HL-60/S4 treated with retinoic acid at 250 ng/mL for 4 days and 3 days (cell line): ENCODE measurements around the gene ITGA3.

Experiments used
- in situ Hi-C: fragments of 300-500 bp; cut with MboI; formaldehyde crosslinking; loops from 2 replicates; pipeline ENCODE4 v1.7.0; 2022; ENCODE audit warnings: low sequenced_read_pairs

Gene ITGA3

DNA sequence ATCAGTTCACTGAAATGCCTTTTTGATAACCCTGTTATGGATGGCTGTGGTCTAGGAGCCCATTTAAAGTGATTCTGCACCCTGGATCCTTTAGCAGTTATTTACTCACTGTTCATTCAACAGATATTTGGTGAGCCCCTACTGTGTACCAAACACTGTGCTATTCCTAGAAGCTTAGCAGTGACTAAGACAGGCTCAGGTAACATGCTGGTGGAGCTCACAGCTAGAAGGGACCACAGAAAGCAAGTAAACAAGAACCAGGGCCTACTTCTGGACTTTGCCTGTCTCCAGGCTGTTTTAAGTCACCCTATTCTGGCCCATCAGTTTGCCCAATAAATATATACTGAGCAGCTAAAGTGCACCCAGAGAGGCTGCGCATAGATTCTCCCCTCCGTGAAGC is 11.1 kb downstream of the ITGA3 start:
- in situ Hi-C loops, result no loop called here

DNA sequence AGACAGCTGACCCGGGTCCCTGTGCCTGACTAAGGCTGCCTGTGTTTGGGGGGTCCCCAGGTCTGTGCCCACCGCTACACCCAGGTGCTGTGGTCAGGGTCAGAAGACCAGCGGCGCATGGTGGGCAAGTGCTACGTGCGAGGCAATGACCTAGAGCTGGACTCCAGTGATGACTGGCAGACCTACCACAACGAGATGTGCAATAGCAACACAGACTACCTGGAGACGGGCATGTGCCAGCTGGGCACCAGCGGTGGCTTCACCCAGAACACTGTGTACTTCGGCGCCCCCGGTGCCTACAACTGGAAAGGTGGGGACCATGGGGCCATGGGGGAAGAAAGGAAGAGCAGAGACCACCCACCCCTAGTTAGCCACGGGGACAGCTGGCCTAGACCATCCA is 12.1 kb downstream of the ITGA3 start:
- in situ Hi-C loops, result no loop called here

DNA sequence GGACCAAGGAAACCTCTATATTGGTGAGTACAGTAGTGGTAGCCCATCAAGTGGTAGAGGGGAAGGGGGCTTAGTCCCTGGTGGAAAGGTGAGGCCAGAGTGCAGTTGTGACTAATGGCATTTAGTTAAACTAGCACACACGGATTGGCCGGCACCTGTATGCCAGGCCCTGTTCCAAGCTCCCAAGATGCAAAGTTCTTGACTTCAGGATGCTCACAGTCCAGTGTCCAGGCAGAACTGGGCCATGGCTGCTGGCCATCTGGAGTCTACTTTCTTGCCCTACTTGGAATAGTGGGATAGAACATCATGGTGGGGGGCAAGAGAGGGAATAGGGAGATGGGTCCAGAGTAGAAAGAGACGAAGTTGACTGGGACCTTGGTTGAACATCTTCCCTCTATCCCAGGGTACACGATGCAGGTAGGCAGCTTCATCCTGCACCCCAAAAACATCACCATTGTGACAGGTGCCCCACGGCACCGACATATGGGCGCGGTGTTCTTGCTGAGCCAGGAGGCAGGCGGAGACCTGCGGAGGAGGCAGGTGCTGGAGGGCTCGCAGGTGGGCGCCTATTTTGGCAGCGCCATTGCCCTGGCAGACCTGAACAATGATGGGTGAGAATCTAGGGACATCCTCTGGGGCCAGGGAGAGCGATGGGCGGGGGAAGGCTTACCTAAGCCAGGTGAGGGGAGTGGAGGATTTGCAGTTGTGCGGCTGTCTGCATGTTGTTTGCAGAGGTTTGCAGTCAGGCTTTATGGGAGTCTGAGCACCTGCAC is 15.2 kb downstream of the ITGA3 start:
- in situ Hi-C loops, result no loop called here

DNA sequence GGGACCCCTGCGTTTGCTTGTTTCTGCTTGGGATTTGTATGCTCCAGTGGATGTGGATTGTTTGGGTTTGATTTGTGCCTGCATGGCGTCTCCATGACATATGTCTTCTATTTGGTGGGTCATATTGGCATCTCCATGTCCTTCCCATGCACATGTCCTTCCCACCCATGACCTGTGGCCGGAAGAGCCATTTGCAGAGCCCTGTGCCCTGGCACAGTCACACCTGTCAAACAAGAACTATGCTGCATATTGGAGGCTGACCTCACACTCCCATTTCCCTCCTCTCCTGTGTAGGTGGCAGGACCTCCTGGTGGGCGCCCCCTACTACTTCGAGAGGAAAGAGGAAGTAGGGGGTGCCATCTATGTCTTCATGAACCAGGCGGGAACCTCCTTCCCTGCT is 15.8 kb downstream of the ITGA3 start:
- in situ Hi-C loops, result no loop called here

DNA sequence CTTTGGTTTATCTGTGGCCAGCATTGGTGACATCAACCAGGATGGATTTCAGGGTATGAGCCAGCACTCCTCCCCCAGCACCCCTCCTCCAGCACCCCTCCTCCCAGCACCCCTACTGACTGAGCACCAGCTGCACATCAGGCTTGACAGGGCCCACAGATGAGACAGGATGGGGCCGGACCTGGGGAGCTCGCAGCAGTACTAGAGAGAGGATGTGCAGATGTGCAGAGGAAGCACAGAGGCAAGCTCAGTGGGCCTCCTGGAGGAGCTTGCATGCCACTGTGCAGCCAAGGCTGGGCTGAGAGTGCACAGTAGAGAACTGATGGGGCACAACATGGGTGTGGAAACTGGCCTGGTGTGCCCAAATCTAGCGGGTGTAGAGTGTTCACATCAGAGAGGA is 16.2 kb downstream of the ITGA3 start:
- in situ Hi-C loops, result no loop called here

DNA sequence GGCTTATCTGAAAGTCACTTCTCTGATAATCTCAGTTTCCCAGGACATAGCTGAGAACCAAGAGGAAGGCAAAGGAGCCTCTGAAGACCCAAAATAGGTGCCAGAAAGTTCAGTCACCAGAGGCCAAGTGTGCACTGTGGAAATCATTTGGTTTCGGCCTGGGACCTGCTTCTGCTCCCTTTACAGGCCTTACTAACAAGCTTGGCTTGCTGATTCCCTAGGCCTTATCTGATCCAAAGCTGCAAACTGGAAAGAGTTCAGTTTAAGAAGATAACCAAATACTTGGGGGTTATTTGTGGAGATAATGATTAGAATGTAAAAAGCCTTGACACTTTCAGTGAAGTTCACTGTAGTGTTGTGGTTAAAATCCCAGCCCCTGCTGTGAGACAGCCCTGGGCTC is 17.0 kb downstream of the ITGA3 start:
- in situ Hi-C loops, result no loop called here

DNA sequence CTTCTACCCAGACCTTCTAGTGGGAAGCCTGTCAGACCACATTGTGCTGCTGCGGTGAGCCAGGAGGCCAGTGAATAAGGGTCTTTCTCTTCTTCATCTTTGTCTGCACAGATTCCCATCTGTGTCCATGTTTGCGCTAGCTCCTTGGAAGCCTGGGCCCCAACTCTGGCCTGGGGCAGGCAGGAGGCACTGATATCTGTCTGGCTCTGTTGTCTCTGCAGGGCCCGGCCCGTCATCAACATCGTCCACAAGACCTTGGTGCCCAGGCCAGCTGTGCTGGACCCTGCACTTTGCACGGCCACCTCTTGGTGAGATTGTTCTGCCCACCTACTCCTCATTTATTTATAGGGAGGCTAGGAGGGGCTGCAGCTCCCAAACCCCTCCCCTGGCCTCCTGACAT is 18.3 kb downstream of the ITGA3 start:
- in situ Hi-C loops, result no loop called here

DNA sequence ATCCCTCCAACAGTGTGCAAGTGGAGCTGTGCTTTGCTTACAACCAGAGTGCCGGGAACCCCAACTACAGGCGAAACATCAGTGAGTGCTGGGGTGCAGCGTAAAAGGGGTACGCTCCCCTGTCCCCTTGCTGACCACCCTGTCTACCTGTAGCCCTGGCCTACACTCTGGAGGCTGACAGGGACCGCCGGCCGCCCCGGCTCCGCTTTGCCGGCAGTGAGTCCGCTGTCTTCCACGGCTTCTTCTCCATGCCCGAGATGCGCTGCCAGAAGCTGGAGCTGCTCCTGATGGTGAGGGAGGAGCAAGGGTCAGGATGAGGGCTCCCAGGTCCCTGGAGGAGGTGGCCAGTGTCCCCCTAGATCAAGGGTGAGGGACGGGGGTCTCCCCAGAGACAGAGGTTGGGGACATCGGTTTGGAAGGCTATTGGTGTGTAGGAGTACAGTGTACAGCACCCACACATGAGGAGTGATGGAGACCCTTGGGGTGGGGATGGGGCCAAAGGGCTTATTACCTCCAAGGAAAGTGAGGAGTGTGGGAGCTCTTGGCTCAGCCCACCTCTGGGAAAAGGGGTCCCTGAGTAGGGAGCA is 19.6 kb downstream of the ITGA3 start:
- in situ Hi-C loops, result no loop called here

DNA sequence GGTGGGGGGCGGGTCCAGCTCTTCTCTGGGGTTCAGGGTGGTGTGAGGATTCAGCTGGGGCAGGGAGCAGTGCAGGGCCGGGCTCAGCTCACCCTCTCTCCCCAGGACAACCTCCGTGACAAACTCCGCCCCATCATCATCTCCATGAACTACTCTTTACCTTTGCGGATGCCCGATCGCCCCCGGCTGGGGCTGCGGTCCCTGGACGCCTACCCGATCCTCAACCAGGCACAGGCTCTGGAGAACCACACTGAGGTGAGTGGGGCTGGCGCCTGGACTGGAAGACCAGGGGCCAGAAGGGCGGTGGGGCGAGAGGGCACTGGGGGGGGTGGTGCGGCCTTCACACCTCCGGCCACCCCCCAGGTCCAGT is 20.3 kb downstream of the ITGA3 start:
- in situ Hi-C loops, result no loop called here

DNA sequence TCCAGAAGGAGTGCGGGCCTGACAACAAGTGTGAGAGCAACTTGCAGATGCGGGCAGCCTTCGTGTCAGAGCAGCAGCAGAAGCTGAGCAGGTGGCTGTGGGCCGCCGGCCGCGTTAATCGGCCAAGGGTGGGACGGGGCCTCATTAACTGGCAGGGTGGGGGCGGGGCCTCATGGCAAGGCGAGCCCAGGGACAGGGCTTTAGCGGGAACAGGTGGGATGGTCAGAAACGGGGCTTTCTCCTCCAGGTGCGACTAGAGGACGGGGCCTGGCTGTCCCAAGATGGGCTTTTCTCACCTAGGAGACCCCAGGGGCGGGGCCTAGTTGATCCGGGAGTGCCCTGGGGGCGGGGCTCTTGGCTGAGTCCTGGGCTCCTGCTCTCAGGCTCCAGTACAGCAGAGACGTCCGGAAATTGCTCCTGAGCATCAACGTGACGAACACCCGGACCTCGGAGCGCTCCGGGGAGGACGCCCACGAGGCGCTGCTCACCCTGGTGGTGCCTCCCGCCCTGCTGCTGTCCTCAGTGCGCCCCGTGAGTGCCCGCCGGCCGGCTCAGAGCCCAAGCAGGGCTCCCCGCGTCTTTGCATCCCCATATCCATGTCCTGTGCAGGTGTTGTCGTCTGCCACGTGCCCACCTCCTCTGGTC is 20.8 kb downstream of the ITGA3 start:
- in situ Hi-C loops, result no loop called here

DNA sequence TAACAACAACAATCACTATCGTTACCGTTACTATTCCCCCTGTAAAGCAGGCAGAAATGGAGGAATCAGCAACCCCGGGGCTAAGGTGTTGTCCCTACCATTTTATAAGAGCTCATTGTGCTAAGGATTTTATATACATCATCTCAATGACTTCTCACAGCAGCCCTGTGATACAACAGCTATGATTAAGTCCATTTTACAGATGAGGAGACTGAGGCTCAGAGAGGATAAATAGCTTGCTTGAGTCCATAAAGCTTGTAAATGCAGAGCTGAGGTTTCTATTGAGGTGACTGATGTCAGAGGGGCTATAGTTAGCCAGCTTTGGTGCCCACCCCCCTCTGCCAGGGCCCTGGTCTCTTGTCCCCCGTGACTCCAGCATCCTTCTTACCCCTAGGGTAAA is 22.5 kb downstream of the ITGA3 start:
- in situ Hi-C loops, result no loop called here

DNA sequence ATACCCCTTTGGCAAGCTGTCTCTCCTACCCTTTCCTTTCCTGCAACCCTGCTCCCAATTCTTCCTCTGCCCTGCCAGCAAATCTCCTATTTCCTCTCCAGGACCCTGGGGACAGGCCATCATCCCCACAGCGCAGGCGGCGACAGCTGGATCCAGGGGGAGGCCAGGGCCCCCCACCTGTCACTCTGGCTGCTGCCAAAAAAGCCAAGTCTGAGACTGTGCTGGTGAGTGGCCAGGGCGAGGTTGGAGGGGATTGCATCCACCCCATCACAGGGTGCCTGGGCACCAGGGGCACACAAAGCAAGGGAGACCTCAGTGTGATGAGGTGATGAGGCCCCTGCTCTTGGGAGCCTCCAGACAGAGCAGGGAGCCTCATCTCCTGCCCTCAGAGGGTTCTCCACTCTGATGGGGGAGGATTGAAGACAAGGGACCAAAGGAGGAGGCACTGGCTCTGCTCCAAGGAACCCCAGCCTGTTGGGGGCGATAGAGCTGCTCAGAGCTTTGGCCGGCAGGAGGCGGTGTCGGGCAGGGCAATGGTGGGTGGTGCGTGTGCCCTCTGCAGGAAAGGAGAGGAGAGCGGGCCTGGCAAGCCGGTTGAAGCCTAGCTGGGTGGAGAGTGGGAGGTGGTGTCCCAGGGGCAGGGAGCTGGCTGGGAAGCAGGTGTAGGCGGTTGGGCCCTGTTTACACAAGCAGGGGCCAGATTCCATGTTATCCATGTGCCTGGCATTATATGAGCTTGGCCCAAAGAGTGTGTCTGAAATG is 23.6 kb downstream of the ITGA3 start:
- in situ Hi-C loops, result loop anchor here (10.0 kb wide), 1 partner anchor 45 kb away; no protein-coding TSS in a partner anchor

DNA sequence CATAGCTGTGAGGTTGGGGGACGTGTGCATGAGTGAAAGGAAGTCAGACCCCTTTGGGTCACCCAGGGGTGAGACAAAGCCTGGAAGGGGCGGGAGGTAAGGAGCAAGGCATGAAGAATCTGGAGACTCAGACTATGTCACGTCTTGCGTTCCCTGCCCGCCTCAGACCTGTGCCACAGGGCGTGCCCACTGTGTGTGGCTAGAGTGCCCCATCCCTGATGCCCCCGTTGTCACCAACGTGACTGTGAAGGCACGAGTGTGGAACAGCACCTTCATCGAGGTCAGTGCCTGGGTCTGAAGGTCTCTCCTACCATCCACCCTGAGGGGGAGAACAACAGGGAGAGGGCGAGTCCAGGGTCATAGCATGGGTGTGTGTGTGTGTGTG is 24.2 kb downstream of the ITGA3 start:
- in situ Hi-C loops, result loop anchor here (10.0 kb wide), 1 partner anchor 45 kb away; no protein-coding TSS in a partner anchor

DNA sequence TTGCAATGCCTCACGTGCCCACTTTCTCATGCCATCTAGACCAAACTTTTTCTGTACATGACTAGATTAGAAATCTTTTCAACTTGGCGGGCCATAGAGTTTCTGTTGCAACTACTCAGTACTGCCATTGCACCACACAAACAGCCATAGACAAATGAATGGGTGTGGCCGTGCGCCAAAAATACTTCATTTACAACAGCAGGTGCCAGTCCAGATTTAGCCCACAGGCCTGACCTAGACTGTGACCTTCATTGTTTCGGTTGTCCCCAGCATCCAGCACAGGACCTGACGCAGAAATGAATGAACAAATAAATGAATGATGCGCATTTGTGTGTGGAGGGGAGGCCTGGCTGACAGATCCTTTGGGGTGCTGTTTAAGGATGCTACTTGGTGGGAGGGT is 24.9 kb downstream of the ITGA3 start:
- in situ Hi-C loops, result loop anchor here (10.0 kb wide), 1 partner anchor 46 kb away; no protein-coding TSS in a partner anchor

DNA sequence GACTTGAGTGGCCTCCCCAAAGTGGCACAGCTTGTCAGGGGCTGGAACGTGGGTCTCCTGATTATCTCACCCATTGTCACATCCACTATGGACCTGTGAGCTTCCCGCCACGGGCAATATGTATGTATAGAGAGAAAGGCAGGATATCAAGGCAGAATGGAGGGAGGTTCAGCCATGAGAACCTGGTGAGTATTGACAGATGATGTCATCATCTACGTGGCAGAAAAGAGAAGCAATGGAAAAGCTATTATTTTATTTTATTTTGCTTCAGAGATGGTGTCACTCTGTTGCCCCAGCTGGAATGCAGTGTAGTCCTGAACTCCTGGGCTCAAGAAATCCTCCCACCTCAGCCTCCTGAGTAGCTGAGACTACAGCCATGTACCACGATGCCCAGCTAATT is 25.8 kb downstream of the ITGA3 start:
- in situ Hi-C loops, result loop anchor here (10.0 kb wide), 1 partner anchor 47 kb away; no protein-coding TSS in a partner anchor

DNA sequence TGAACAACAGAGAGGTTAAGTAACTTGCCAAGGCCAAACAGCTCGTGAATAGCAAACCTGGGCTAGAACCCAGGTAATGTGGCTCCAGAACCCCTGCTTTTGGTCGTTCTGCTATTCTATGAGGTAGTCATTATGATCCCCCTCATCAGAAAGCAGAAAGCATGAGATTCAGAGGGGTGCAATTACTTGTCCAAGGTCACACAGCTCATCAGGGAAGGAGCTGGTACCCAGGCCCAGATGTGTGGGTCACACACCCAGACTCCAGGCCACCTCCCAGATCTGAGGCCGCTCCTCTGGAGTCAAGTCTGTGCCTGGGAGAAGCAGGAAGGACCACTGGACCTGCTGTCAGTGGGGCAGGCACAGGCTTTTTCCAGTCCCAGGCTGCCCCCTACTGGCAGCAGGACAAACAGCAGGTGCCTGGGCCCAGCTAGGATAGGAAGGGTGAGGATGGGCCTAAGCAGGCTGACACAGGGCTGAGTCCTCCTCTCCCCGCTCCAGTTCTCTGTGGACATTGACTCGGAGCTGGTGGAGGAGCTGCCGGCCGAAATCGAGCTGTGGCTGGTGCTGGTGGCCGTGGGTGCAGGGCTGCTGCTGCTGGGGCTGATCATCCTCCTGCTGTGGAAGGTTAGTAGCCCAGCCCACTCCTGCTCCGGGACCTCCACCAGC is 31.5 kb downstream of the ITGA3 start:
- in situ Hi-C loops, result loop anchor here (10.0 kb wide), 1 partner anchor 53 kb away; no protein-coding TSS in a partner anchor

DNA sequence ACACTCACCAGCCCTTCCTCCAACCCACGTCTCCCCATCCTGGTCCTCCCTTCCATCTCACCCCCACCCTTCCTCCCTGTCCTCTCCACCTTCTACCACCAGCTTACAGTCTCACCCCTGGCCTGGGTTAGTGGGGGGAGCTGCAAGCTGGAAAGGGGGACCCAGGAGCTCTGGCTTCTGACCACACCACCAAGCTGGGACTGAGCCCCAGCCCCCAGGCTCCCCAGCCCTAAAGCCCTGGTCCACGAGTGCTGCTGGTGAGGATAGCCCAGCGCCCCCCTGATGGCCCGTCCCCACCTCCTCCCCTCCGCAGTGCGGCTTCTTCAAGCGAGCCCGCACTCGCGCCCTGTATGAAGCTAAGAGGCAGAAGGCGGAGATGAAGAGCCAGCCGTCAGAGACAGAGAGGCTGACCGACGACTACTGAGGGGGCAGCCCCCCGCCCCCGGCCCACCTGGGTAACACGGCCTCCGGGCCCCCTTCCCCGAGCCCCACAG is 32.0 kb downstream of the ITGA3 start:
- in situ Hi-C loops, result loop anchor here (10.0 kb wide), 1 partner anchor 53 kb away; no protein-coding TSS in a partner anchor

DNA sequence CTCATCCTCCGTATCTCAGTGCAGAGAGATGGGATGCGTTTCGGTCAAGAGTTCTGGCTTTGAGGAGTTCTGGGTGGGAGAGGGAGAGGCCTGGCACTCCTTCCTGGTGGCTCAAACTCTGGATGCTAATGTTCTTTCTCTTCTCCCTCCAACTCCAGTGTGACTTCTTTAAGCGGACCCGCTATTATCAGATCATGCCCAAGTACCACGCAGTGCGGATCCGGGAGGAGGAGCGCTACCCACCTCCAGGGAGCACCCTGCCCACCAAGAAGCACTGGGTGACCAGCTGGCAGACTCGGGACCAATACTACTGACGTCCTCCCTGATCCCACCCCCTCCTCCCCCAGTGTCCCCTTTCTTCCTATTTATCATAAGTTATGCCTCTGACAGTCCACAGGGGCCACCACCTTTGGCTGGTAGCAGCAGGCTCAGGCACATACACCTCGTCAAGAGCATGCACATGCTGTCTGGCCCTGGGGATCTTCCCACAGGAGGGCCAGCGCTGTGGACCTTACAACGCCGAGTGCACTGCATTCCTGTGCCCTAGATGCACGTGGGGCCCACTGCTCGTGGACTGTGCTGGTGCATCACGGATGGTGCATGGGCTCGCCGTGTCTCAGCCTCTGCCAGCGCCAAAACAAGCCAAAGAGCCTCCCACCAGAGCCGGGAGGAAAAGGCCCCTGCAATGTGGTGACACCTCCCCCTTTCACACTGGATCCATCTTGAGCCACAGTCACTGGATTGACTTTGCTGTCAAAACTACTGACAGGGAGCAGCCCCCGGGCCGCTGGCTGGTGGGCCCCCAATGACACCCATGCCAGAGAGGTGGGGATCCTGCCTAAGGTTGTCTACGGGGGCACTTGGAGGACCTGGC is 33.3 kb downstream of the ITGA3 start:
- in situ Hi-C loops, result loop anchor here (10.0 kb wide), 1 partner anchor 54 kb away; no protein-coding TSS in a partner anchor

DNA sequence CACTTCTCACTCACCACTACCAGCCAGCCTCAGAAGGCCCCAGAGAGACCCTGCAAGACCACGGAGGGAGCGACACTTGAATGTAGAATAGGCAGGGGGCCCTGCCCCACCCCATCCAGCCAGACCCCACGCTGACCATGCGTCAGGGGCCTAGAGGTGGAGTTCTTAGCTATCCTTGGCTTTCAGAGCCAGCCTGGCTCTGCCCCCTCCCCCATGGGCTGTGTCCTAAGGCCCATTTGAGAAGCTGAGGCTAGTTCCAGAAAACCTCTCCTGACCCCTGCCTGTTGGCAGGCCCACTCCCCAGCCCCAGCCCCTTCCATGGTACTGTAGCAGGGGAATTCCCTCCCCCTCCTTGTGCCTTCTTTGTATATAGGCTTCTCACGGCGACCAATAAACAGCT is 34.2 kb downstream of the ITGA3 start:
- in situ Hi-C loops, result no loop called here
